MG63 (cell line): ENCODE measurements around the gene CAMKMT. TPM values are rescaled to one million over a fixed set of nuclear protein-coding genes. Genes with fewer than 3 reads are reported as not detected.

Experiments used
- DNase-seq: peaks from one replicate; pipeline ENCODE4 v3.0.0-alpha.2; 2020
- H3K27me3 ChIP-seq: fragments of 250-450 bp; sonication (Bioruptor Pico); 2 replicates; pipeline ENCODE4 v1.5.1; 2020; ENCODE audit warnings: mild to moderate bottlenecking, moderate library complexity
- H3K36me3 ChIP-seq: fragments of 250-450 bp; sonication (Bioruptor Pico); 2 replicates; pipeline ENCODE4 v1.5.1; 2020; ENCODE audit warnings: mild to moderate bottlenecking, moderate library complexity
- H3K4me3 ChIP-seq: fragments of 250-450 bp; sonication (Bioruptor Pico); 2 replicates; pipeline ENCODE4 v1.5.1; 2020; ENCODE audit warnings: mild to moderate bottlenecking, moderate library complexity
- H3K9me3 ChIP-seq: fragments of 250-450 bp; sonication (Bioruptor Pico); 2 replicates; pipeline ENCODE4 v1.5.1; 2020; ENCODE audit warnings: mild to moderate bottlenecking, moderate library complexity
- total RNA-seq: library from RNA; depleted of rRNA; stranded (reverse); fragments of >200 nt; shearing (Covaris generic); gene quantifications from 2 replicates; pipeline ENCODE4 v1.2.3, GENCODE V29; 2014; ENCODE audit warnings: low replicate concordance

The CAMKMT gene
- total RNA-seq, 1 experiment from 2014 or later, result 1.3 TPM

GRCh38 chr2:44691174-44691785 is 329.5 kb downstream of the CAMKMT start:
- Histone ChIP-seq H3K36me3 (no peaks in the 10 kb centered on the region), H3K27me3 (no peaks in the 10 kb centered on the region), H3K9me3 (no peaks in the 10 kb centered on the region), H3K4me3 (no peak overlapping the region)
- DNase-seq, result no peak

GRCh38 chr2:44692821-44693220 is 331.1 kb downstream of the CAMKMT start:
- H3K36me3 ChIP-seq, result no peaks in the 10 kb centered on the region
- H3K4me3 ChIP-seq, result no peak overlapping the region
- no peaks in the 10 kb centered on the region for H3K27me3 ChIP-seq
- no peaks in the 10 kb centered on the region for H3K9me3 ChIP-seq
- no peak for DNase-seq

- Histone ChIP-seq H3K9me3 (no peaks in the 10 kb centered on the region), H3K4me3 (no peak overlapping the region), H3K27me3 (peaks cover 7% of the 10 kb centered on the region), H3K36me3 (no peaks in the 10 kb centered on the region)
- DNase-seq, result no peak
Observed at GRCh38 chr2:44700824-44701223, 339.1 kb downstream of the CAMKMT start.

- H3K9me3 ChIP-seq, result no peaks in the 10 kb centered on the region
- H3K36me3 ChIP-seq, result no peaks in the 10 kb centered on the region
- no peak for DNase-seq
- peaks cover 7% of the 10 kb centered on the region for H3K27me3 ChIP-seq
- no peak overlapping the region for H3K4me3 ChIP-seq
Observed at GRCh38 chr2:44705356-44705755, 343.6 kb downstream of the CAMKMT start.

- no peak for DNase-seq
- Histone ChIP-seq H3K27me3 (peaks cover 7% of the 10 kb centered on the region), H3K4me3 (no peak overlapping the region), H3K36me3 (no peaks in the 10 kb centered on the region), H3K9me3 (no peaks in the 10 kb centered on the region)
Observed at GRCh38 chr2:44705876-44706480, 344.2 kb downstream of the CAMKMT start.

- no peak for DNase-seq
- Histone ChIP-seq H3K36me3 (no peaks in the 10 kb centered on the region), H3K9me3 (no peaks in the 10 kb centered on the region), H3K27me3 (peaks cover 7% of the 10 kb centered on the region), H3K4me3 (no peak overlapping the region)
Observed at GRCh38 chr2:44706681-44707553, 345.2 kb downstream of the CAMKMT start.

- Histone ChIP-seq H3K4me3 (no peak overlapping the region), H3K27me3 (no peaks in the 10 kb centered on the region), H3K9me3 (no peaks in the 10 kb centered on the region), H3K36me3 (no peaks in the 10 kb centered on the region)
- DNase-seq, result no peak
Observed at GRCh38 chr2:44707945-44708660, 346.4 kb downstream of the CAMKMT start.

- Histone ChIP-seq H3K9me3 (no peaks in the 10 kb centered on the region), H3K4me3 (no peak overlapping the region), H3K36me3 (no peaks in the 10 kb centered on the region), H3K27me3 (no peaks in the 10 kb centered on the region)
- no peak for DNase-seq
Observed at GRCh38 chr2:44708661-44709000, 346.9 kb downstream of the CAMKMT start.

GRCh38 chr2:44713170-44713569 is 351.4 kb downstream of the CAMKMT start:
- no peaks in the 10 kb centered on the region for H3K9me3 ChIP-seq
- DNase-seq, result no peak

GRCh38 chr2:44715671-44716081 is 353.9 kb downstream of the CAMKMT start:
- H3K36me3 ChIP-seq, result no peaks in the 10 kb centered on the region; the same call in 1 of the 2 replicates
- H3K4me3 ChIP-seq, result no peak overlapping the region
- no peaks in the 10 kb centered on the region for H3K9me3 ChIP-seq
- no peaks in the 10 kb centered on the region for H3K27me3 ChIP-seq
- peak; percentile 7 for DNase-seq

More at GRCh38 chr2:44713170-44713569, 351.4 kb downstream of the CAMKMT start:
- Histone ChIP-seq H3K27me3 (no peaks in the 10 kb centered on the region), H3K36me3 (no peaks in the 10 kb centered on the region; the same call in 1 of the 2 replicates), H3K4me3 (no peak overlapping the region)

GRCh38 chr2:44716131-44716530 is 354.4 kb downstream of the CAMKMT start:
- no peaks in the 10 kb centered on the region; the same call in 1 of the 2 replicates for H3K36me3 ChIP-seq
- H3K27me3 ChIP-seq, result no peaks in the 10 kb centered on the region
- H3K9me3 ChIP-seq, result no peaks in the 10 kb centered on the region
- DNase-seq, result no peak
- no peak overlapping the region for H3K4me3 ChIP-seq

GRCh38 chr2:44718431-44718830 is 356.7 kb downstream of the CAMKMT start:
- no peak for DNase-seq

GRCh38 chr2:44719562-44719961 is 357.8 kb downstream of the CAMKMT start:
- H3K9me3 ChIP-seq, result no peaks in the 10 kb centered on the region
- DNase-seq, result no peak
- no peak overlapping the region for H3K4me3 ChIP-seq
- H3K27me3 ChIP-seq, result no peaks in the 10 kb centered on the region
- H3K36me3 ChIP-seq, result no peaks in the 10 kb centered on the region; the same call in 1 of the 2 replicates

More at GRCh38 chr2:44718431-44718830, 356.7 kb downstream of the CAMKMT start:
- no peaks in the 10 kb centered on the region for H3K27me3 ChIP-seq
- no peaks in the 10 kb centered on the region; the same call in 1 of the 2 replicates for H3K36me3 ChIP-seq
- no peak overlapping the region for H3K4me3 ChIP-seq
- no peaks in the 10 kb centered on the region for H3K9me3 ChIP-seq

- H3K27me3 ChIP-seq, result no peaks in the 10 kb centered on the region
- no peaks in the 10 kb centered on the region for H3K36me3 ChIP-seq
- H3K4me3 ChIP-seq, result no peak overlapping the region
- no peaks in the 10 kb centered on the region for H3K9me3 ChIP-seq
- DNase-seq, result no peak
Observed at GRCh38 chr2:44722026-44722625, 360.4 kb downstream of the CAMKMT start.

- Histone ChIP-seq H3K27me3 (no peaks in the 10 kb centered on the region), H3K9me3 (no peaks in the 10 kb centered on the region), H3K4me3 (no peak overlapping the region), H3K36me3 (no peaks in the 10 kb centered on the region)
- no peak for DNase-seq
Observed at GRCh38 chr2:44723921-44724320, 362.2 kb downstream of the CAMKMT start.

- Histone ChIP-seq H3K4me3 (no peak overlapping the region), H3K36me3 (no peaks in the 10 kb centered on the region), H3K27me3 (no peaks in the 10 kb centered on the region), H3K9me3 (peaks cover 4% of the 10 kb centered on the region; the same call in 1 of the 2 replicates)
- no peak for DNase-seq
Observed at GRCh38 chr2:44730593-44730992, 368.8 kb downstream of the CAMKMT start.
